Endothelial cell of umbilical vein (primary cell): Measurements from ENCODE around the gene DCAF6. TPM values are rescaled to one million over a fixed set of nuclear protein-coding genes. Genes with fewer than 3 reads are reported as not detected.

Experiments
- BruUV-seq: library from RNA; stranded (reverse); fragments of 400-500 nt; replicated peaks from 2 replicates; lab custom pipeline; 2021; lab: Mats Ljungman, UMichigan
- CTCF ChIA-PET: fragments of 300-600, 350-600 bp; sonication (Branson Sonifier 250); formaldehyde crosslinking; loops from one replicate; lab custom pipeline; 2021; ENCODE audit warnings: antibody characterized with exemption, inconsistent platforms; lab: Charles Lee
- POLR2A ChIA-PET: fragments of 300-600, 350-600 bp; sonication (Branson Sonifier 250); formaldehyde crosslinking; loops from one replicate; lab custom pipeline; 2021; ENCODE audit warnings: antibody characterized with exemption, inconsistent platforms; lab: Charles Lee
- DNase-seq: peaks from one replicate; pipeline ENCODE4 v3.0.0-alpha.2; 2011; ENCODE audit warnings: low read depth, low spot score
- FAIRE-seq: peaks from 2 replicates; lab custom pipeline; 2011; peaks lifted over from hg19 to GRCh38; lab: Jason Lieb, UNC
- H2AFZ ChIP-seq: 2 replicates; pipeline ENCODE4 v1.6.0; 2012; ENCODE audit warnings: low read depth, low read length, control low read depth, inconsistent platforms
- H3K27ac ChIP-seq: 2 replicates; pipeline ENCODE4 v1.5.1; 2011; ENCODE audit warnings: low read depth, mild to moderate bottlenecking, control low read depth, low read length, moderate library complexity; ENCODE audit not compliant: insufficient read depth
- H3K27me3 ChIP-seq, 2 experiments: 2 replicates each; pipeline versions ENCODE4 v1.6.0 to v1.6.1; 2011; ENCODE audit warnings: low read length in 2 of 2, mixed read lengths in 1 of 2; ENCODE audit not compliant: control insufficient read depth in 2 of 2, insufficient read depth in 2 of 2
- H3K36me3 ChIP-seq, 2 experiments: 2 replicates in 1 of 2; 3 replicates in 1 of 2; pipeline ENCODE4 v1.5.1; 2011; ENCODE audit warnings: low read length in 2 of 2, mild to moderate bottlenecking in 1 of 2, moderate library complexity in 1 of 2; ENCODE audit not compliant: control insufficient read depth in 2 of 2, insufficient read depth in 2 of 2; ENCODE audit errors: extremely low read depth in 1 of 2
- H3K4me1 ChIP-seq: 3 replicates; pipeline ENCODE4 v1.5.1; 2011; ENCODE audit warnings: mild to moderate bottlenecking, low read length; ENCODE audit not compliant: control insufficient read depth, insufficient read depth; ENCODE audit errors: extremely low read depth
- H3K4me2 ChIP-seq: 2 replicates; pipeline ENCODE4 v1.6.1; 2011; ENCODE audit warnings: low read length, control low read depth, mixed read lengths; ENCODE audit not compliant: insufficient read depth
- H3K4me3 ChIP-seq, 3 experiments: fragments of 200-600 bp in 1 of 3; sonication (generic), shearing (Covaris generic) in 1 of 3; replicated peaks in 1 of 3; 2 replicates each; pipeline ENCODE4 v1.5.1; 2011 to 2016; ENCODE audit warnings: control low read depth in 3 of 3, low read length in 3 of 3, mild to moderate bottlenecking in 2 of 3, inconsistent platforms in 1 of 3, low read depth in 1 of 3, moderate library complexity in 1 of 3; ENCODE audit not compliant: insufficient read depth in 1 of 3
- H3K79me2 ChIP-seq: 2 replicates; pipeline ENCODE4 v1.6.0; 2012; ENCODE audit warnings: low read length, inconsistent platforms; ENCODE audit not compliant: control insufficient read depth, insufficient read depth
- H3K9ac ChIP-seq: replicated peaks from 2 replicates; pipeline ENCODE3; 2011; ENCODE audit warnings: low read length, control low read depth; ENCODE audit not compliant: insufficient read depth; ENCODE audit errors: extremely low read depth
- H3K9me1 ChIP-seq: replicated peaks from 3 replicates; pipeline ENCODE4 v1.6.0; 2011; ENCODE audit warnings: mild to moderate bottlenecking, low read length; ENCODE audit not compliant: control insufficient read depth, insufficient read depth; ENCODE audit errors: extremely low read depth
- H3K9me3 ChIP-seq: replicated peaks from 2 replicates; pipeline ENCODE4 v1.5.1; 2012; ENCODE audit warnings: low read length, inconsistent platforms; ENCODE audit not compliant: control insufficient read depth, insufficient read depth
- H4K20me1 ChIP-seq: replicated peaks from 2 replicates; pipeline ENCODE3; 2011; ENCODE audit warnings: mild to moderate bottlenecking, low read length; ENCODE audit not compliant: control insufficient read depth, insufficient read depth; ENCODE audit errors: extremely low read depth
- EZH2 ChIP-seq: IDR thresholded peaks from 2 replicates; pipeline ENCODE4 v1.6.1; 2012; ENCODE audit warnings: borderline replicate concordance, low read depth, mild to moderate bottlenecking, moderate library complexity, low read length, inconsistent platforms; ENCODE audit not compliant: severe bottlenecking
- GATA2 ChIP-seq: IDR thresholded peaks from 2 replicates; pipeline ENCODE4 v1.7.0; 2011; ENCODE audit warnings: low read depth, mild to moderate bottlenecking, moderate library complexity, mixed read lengths, low read length; ENCODE audit not compliant: insufficient read length, insufficient read depth
- dilution Hi-C: fragments of 300-500 bp; cut with MboI; formaldehyde crosslinking; loops from one replicate; pipeline ENCODE4 v1.15.0; 2019; ENCODE audit warnings: low sequenced_read_pairs; ENCODE audit not compliant: extremely low pct_ligation_motif_present
- intact Hi-C: fragments of 100-400 bp; cut with micrococcal nuclease; formaldehyde crosslinking; loops from one replicate; pipeline ENCODE4 v1.10.0; 2022
- polyA plus RNA-seq, 4 experiments: library from polyadenylated mRNA; depleted of rRNA in 3 of 4; stranded (reverse) in 3 of 4; unstranded in 1 of 4; fragments of >200 nt; gene quantifications; 2 replicates each; pipeline versions ENCODE4 v1.2.1 to v1.2.3, GENCODE V29; 2011 to 2012; ENCODE audit warnings: missing spikeins in 1 of 4
- total RNA-seq: library from RNA; stranded (reverse); gene quantifications from 2 replicates; pipeline ENCODE4 v1.2.3, GENCODE V29; 2021
- TF ChIP-seq, protein P1 (sequence below), 2 donors: IDR thresholded peaks; 1 replicate in 1 of 2; 2 replicates in 1 of 2; pipeline ENCODE4 v1.5.1; 2011; ENCODE audit warnings: low read length in 2 of 2, mild to moderate bottlenecking in 2 of 2, moderate library complexity in 2 of 2, control low read depth in 1 of 2, inconsistent platforms in 1 of 2, low read depth in 1 of 2; ENCODE audit not compliant: insufficient read depth in 1 of 2; ENCODE audit errors: extremely low read depth in 1 of 2

Gene DCAF6
- total and polyA plus RNA-seq, 2 donors (not counting 3 experiments of a cell fraction or from before 2014, with no cell fraction given): 28.6 to 39.4 TPM

DNA sequence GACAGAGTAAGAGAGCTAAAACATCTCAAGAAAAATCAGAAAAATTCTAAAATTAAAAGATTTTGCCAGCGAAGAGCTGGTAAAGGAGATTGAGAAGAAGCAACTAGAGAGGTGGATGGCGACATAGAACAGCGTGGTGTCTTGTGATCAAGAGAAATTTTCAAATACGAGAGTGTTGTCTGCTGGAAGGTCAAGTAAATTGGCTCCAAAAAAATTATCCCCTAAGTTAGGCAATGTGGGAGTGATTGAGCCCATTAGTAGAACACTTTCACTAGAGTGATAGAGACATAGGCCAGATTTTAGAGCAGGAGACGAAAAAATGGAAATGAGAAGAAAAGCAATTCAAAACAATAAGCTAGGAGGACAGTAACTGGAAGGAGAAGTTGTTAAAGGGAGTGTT is 94.7 kb downstream of the DCAF6 start:
- no peak for DNase-seq
- ChIA-PET CTCF (interaction anchor here (1.2 kb wide), 1 partner anchor 54 kb away, joined by 3 read pairs; no protein-coding TSS in a partner anchor), POLR2A (no interaction called here)
- Histone ChIP-seq H3K9me1 (no peaks in the 10 kb centered on the region), H3K79me2 (no peaks in the 10 kb centered on the region), H3K27ac (no peak overlapping the region), H3K36me3 (no peaks in the 10 kb centered on the region), H3K4me3 (no peak overlapping the region), H3K9ac (no peak overlapping the region), H2AFZ (no peak overlapping the region), H3K4me2 (no peak overlapping the region), H3K27me3 (no peaks in the 10 kb centered on the region), H3K4me1 (no peaks in the 10 kb centered on the region), H4K20me1 (no peaks in the 10 kb centered on the region), H3K9me3 (no peaks in the 10 kb centered on the region)
- BruUV-seq: no TSS peak
- FAIRE-seq: no peak
- intact Hi-C loops (no loop called here), dilution Hi-C loops (no loop called here)
- TF ChIP-seq GATA2: no peak

DNA sequence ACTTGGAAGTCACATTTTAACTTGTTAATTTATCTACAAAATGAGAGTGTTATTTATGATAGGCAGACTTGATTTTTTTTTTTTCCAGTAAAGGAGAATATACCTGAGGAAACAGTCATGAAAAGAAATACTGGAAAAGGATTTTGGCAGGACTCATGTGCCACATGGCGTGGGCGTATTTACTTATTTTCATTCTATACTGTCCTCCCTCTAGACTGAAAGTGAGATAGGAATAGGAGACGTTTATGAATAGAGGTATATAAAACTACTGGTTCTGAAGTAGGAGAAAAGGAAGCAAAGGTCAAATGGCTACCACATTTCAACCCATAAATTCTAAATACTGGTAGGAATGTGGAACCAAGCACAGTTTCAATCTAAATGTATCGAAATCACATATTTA is 95.1 kb downstream of the DCAF6 start:
- Histone ChIP-seq H3K9ac (no peak overlapping the region), H3K4me1 (no peaks in the 10 kb centered on the region), H3K27me3 (no peaks in the 10 kb centered on the region), H3K9me3 (no peaks in the 10 kb centered on the region), H2AFZ (no peak overlapping the region), H3K27ac (no peak overlapping the region), H3K4me2 (no peak overlapping the region), H3K79me2 (no peaks in the 10 kb centered on the region), H3K9me1 (no peaks in the 10 kb centered on the region), H3K4me3 (no peak overlapping the region), H4K20me1 (no peaks in the 10 kb centered on the region), H3K36me3 (no peaks in the 10 kb centered on the region)
- DNase-seq (no peak), FAIRE-seq (no peak)
- dilution Hi-C loops: no loop called here
- no peak for TF ChIP-seq EZH2
- TF ChIP-seq, protein P1, sequence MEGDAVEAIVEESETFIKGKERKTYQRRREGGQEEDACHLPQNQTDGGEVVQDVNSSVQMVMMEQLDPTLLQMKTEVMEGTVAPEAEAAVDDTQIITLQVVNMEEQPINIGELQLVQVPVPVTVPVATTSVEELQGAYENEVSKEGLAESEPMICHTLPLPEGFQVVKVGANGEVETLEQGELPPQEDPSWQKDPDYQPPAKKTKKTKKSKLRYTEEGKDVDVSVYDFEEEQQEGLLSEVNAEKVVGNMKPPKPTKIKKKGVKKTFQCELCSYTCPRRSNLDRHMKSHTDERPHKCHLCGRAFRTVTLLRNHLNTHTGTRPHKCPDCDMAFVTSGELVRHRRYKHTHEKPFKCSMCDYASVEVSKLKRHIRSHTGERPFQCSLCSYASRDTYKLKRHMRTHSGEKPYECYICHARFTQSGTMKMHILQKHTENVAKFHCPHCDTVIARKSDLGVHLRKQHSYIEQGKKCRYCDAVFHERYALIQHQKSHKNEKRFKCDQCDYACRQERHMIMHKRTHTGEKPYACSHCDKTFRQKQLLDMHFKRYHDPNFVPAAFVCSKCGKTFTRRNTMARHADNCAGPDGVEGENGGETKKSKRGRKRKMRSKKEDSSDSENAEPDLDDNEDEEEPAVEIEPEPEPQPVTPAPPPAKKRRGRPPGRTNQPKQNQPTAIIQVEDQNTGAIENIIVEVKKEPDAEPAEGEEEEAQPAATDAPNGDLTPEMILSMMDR (IDR thresholded peaks at IDR 0.05; ENCODE audit: extremely low read depth in 1 of 2, insufficient read depth in 1 of 2, low read depth in 1 of 2, low read length in 2 of 2): no peak
- no peak for TF ChIP-seq GATA2
- ChIA-PET CTCF (interaction anchor here (1.2 kb wide), 1 partner anchor 54 kb away, joined by 3 read pairs; no protein-coding TSS in a partner anchor), POLR2A (no interaction called here)
- no TSS peak for BruUV-seq
- intact Hi-C loops: no loop called here
